CD4-positive, alpha-beta T cell treated with Interleukin-4 for 1 hour (primary cell): Measurements from ENCODE around the gene SIRT4.

Source experiments
- DNase-seq, 2 donors: peaks; one replicate each; pipeline ENCODE4 v3.0.0-alpha.2; 2020 to 2022

Gene SIRT4, protein sequence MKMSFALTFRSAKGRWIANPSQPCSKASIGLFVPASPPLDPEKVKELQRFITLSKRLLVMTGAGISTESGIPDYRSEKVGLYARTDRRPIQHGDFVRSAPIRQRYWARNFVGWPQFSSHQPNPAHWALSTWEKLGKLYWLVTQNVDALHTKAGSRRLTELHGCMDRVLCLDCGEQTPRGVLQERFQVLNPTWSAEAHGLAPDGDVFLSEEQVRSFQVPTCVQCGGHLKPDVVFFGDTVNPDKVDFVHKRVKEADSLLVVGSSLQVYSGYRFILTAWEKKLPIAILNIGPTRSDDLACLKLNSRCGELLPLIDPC

DNA sequence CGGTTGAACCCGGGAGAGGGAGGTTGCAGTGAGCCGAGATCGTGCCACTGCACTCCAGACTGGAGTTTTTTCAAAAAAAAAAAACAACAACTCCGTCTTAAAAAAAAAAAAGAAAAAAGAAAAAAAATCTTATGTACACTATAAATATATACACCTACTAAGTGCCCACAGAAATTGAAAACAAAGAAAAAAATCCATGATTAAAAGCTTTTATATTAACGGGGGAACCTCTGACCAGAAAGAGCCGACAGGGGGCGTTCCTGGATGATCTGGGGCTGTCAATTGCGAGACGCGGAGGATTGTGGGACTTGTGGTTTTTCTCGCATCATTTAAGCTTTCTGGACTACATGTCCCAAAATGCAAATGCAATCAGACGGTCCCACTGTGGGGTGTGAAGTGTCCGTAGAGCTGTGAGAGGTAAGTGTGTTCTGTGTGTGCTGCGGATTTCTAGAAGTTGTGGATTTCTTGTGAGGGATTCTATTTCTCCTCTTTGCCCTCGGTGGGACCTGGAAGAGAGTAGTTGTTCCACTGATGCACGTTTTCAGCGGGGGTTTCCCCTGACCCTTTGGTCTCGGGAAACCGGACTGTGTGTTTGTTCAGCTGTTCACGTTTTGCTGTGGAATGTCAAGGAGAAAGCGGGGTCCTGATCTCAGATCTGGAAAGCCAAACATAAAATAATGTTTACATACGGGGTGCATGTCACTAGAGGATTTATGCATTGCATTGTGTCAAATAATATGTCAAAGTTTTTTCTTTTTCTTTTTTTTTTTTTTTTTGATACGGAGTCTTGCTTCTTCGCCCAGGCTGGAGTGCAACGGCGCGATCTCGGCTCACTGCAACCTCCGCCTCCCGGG lies at the start of gene SIRT4:
Gene SIRT4 (plus strand): TSS at position 360 of the 854 bp plus-strand sequence. CDS start 1,241 bp downstream, outside the sequence.
- peak; percentile 91 to 94 for DNase-seq

- DNase-seq = peak; percentile 76 to 78
Measured at GRCh38 chr12:120253313-120253712, 48.8 kb upstream of the SIRT4 start.

DNA sequence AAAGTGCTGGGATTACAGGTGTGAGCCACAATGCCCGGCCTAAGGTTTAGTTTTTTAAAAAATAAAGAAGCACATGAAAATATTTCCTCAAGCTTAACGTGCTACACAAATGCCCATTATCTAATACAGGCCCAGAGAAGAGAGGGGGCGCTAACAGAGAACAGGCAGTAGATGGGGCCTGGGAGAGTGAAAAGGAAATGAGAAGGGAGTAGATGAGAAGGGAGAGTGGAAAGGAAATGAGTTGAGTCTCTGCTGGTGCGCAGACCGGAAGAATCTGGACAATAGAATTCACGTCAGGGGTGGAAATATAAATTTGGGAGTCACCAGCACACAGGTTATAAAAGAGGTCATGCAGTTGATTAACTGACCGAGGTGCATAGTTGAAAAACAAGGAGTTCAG lies 47.3 kb upstream of the SIRT4 start:
- no peak for DNase-seq

- no peak for DNase-seq
Measured at GRCh38 chr12:120257041-120257821, 44.9 kb upstream of the SIRT4 start.

DNA sequence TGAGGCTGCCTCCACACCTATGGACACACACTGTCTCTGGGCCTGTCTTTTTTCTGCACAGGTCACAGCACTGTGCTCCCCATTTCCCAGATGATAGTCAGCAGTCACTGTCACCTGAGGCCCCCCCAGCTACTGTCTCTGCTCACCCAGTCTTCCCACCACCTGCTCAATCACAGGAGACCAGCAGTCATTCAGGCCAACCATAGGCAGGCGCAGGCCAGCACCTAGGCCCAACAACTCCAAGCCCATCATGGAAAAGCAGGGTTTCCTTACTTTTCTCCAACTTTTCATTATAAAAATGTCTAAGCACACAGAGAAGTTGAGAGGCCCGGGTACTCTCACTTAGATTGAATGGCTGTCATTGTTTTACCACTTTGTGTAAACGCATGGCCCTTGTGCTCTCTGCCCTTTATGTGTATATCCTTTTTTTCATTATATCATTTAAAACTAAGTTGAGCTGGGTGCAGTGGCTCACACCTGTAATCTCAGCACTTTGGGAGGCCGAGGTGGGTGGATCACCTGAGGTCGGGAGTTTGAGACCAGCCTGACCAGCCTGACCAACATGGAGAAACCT lies 43.7 kb upstream of the SIRT4 start:
- DNase-seq = no peak

- DNase-seq = no peak
Measured at GRCh38 chr12:120259418-120260202, 42.5 kb upstream of the SIRT4 start.

- no peak for DNase-seq
Measured at GRCh38 chr12:120260607-120261006, 41.5 kb upstream of the SIRT4 start.

GRCh38 chr12:120261951-120262851 lies 39.9 kb upstream of the SIRT4 start:
- peak in 1 of 2 donors; percentile 41 for DNase-seq

DNA sequence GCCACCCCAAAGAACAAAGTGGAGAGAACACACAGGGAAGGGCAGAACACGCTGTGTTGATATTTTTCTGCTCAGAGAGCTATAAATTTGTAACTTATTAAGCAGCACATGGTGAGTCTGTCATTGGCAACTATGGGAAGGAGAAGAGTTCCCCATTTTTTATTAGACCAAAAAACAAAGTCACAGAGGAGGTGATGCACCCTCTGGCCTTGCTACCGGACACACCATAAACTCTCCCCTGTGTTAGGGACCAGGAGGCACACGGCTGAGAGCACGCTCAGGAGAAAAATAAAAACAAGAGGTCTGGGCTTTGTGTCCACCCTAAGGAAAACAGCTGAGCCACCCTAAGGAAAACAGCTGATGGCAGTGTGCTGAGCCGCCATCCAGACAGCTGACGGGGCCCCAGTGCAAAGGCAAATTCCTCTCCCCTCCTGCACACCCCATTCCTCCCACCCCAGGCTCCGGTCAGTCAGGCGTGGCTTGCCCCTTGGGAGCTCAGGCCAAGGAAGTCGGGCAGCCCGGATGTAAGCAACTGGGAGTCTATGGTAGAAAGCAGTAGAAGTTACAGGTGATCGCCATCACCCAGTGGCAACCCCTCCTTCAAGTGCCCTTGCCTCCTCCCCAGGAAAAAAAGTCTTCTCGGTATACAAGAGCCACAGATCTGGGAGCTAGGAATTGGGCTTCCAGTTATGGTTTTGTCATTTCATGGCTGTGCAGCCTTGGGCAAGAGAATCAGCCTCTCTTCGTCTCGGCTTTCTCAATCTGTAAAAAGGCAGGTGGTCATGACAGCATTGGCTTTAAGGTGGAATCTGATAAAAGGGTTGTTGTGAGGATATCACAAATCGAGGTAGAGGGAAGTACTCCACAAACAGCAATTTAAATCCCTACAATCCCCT lies 39.0 kb upstream of the SIRT4 start:
- no peak for DNase-seq

- no peak for DNase-seq
Measured at GRCh38 chr12:120263748-120264085, 38.4 kb upstream of the SIRT4 start.

- DNase-seq = no peak
Measured at GRCh38 chr12:120264086-120264903, 37.8 kb upstream of the SIRT4 start.

- DNase-seq = no peak
Measured at GRCh38 chr12:120264904-120265472, 37.1 kb upstream of the SIRT4 start.

DNA sequence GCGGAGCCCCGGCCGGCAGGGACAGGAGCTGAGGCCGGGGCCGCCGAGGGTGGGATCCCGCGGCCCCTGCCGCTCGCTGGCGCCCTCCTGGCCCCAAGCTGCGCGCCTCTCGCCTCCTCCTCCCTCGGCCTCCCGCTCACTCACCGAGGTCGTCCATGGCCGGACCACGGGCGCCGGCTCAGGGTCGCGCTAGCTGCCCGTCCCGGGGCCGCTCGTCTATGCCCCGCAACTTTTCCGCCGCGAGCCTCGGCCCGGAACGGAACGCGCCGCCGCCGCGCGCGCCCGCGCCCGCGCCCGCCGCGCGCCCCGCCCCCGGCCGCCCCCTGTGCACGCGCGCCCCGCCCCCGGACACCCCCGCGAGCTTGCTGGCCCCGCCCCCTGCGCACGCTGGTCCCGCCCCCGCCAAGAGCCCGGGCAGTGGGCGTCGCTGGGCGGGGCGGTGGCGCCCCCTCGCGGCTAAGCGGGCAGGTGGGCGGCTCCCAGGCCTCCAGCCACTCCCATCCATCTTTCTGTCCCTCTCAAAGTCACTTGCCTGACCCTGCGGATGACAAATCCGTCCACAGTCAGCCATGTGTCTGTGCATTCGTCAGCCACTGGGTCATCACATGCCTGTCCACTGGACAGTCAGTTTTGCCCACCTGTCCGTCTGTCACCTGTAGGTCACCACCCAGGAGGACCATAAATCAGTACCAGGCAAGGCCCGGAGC lies 36.5 kb upstream of the SIRT4 start, which contains the start of gene PXN:
Gene PXN (minus strand): TSS at position 258 of the 707 bp plus-strand sequence. CDS start 101 bp downstream, at position 157.
- DNase-seq = peak; percentile 86 to 89

DNA sequence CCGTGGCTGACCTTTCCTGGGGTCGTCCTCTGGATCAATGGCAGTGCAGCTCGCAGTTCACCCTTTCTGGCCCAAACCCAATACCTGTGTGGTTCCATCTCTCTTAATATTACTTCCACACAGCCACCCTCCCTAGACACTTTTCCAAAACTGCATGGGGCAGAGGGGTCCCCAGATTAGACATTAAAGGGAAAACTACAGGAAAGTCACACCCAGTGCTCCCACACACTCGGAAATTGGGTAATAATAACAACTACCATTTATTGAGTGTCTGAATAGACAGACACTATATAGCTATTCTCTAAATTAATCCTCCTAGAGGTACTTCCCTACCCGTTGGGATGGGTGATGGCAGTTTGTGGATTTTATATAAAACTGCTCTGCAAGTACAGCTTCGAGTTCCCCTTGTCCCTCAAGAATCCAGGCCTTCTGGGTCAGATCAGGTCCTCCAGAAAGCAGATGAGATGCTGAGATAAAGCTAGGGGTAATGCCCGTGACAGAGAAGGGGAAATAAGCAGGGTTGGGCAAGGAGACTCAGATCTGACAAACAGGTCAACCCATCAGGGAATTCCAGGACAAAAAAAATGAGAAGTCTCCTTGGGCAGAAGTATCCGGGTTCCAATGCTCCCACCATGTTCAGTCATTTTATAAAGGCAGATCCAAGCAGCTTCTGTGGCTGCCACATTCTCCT lies 35.8 kb upstream of the SIRT4 start:
- no peak for DNase-seq

DNA sequence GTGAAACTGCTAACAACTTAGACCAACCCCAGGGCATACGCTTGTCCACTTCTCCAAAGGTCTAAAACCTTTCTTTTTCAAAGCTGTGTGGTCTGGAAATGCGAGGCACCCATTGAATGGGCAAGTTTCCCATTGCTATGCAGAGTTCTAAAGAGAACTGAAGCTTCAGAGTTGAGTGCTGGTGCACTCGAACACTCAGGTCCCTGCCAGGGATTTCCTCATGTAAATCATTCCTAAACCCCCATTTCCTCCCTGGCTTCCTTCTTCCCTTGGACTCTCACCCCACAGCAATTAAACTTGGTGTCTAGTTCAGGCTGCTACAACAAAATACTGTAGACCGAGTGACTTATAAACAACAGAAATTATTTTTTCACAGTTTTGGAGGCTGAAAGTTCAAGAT lies 34.4 kb upstream of the SIRT4 start:
- no peak for DNase-seq

GRCh38 chr12:120276734-120277133 lies 25.4 kb upstream of the SIRT4 start:
- DNase-seq = no peak
